HG03095 (cell line): ENCODE measurements around the gene CIDEC.
"Not testable (repeated sequence)": the region's sequence is repeated elsewhere in the genome, so short reads cannot be mapped to it uniquely, and the experiment has no call there.

ENCODE experiments used
- ATAC-seq: cut with Tn5 transposase; IDR thresholded peaks from one replicate; pipeline ENCODE4 v1.9.1; 2021; ENCODE audit warnings: moderate library complexity; ENCODE audit not compliant: unreplicated experiment

The CIDEC gene

GRCh38 chr3:9881441-9881840, 1.4 kb upstream of the CIDEC start:
- no peak for ATAC-seq

DNA sequence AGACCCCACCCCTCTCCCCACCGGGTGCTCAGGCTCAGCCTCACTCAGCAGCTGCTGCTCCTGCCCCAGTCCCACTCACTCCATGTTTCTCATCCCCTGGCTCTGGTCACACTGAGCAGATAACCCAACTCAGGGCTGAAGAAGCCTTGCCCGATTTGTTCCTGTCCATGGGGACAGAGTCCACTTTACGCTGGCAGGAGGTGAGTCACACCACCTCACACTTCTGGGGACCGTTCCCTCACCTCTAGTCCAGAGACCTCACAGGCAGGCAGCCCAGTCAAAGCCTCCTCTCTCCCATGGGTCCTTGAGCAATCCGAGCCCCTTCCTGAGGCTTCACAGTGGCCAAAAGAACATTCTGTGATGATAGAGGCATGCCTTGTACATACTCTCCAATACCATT, 1.4 kb downstream of the CIDEC start:
- ATAC-seq: no peak

DNA sequence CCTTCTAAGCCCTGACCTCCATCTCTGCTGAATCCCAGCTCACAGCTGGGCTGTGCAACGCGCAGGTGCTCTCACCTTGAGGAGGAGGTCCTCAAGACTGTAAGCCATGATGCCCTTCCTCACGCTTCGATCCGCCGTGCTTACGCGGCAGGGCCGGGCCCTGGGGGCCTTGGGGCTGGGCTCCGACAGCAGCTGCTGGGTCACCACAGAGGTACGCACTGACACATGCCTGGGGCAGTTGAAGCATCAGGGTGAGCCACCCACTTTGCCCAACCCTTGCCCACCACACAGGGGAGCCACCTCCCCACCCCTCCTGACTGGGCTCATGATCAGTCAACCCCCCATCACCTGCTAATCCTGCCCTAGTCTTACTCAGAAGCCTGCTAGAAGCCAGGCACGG, 3.1 kb downstream of the CIDEC start:
- no peak for ATAC-seq

- ATAC-seq: not testable (repeated sequence)
These were observed 3.8 kb downstream of the CIDEC start for GRCh38 chr3:9876255-9876654.

GRCh38 chr3:9875448-9875847, 4.6 kb downstream of the CIDEC start:
- ATAC-seq: no peak

DNA sequence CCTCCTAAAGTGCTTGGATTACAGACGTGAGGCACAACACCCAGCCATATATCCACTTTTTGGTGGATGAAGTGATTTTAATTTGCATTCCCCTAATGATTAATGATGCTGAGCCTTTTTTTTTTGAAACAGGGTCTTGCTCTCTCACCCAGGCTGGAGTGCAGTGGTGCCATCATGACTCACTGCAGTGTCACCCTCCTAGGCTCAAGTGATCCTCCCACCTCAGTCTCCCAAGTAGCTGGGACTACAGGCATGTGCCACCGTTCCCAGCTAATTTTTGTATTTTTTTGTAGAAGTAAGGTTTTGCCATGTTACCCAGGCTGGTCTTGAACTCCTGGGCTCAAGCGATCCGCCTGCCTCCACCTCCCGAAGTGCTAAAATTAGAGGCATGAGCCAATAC, 8.0 kb downstream of the CIDEC start:
- ATAC-seq: not testable (repeated sequence)

GRCh38 chr3:9870978-9871377, 9.1 kb downstream of the CIDEC start:
- no peak for ATAC-seq

- ATAC-seq: no peak
These were observed 10.1 kb downstream of the CIDEC start for GRCh38 chr3:9869955-9870354.

DNA sequence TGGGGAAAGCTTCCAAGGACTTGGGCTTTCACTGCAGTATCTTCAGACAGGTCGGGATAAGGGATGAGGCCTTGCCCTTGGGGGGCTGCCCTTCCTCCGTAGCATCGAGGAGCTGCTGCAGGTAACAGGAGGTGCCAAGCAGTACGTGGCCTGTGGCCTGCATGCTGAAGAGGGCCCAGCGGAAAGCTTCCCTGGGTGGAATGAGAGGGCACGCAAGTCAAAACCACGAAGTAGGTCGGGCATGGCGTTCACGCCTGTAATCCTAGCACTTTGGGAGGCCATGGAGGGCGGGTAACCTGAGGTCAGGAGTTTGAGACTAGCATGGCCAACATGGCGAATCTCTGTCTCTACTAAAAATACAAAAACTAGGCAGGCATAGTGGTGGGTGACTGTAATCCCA, 12.9 kb downstream of the CIDEC start:
- no peak for ATAC-seq

- ATAC-seq: no peak
These were observed 13.4 kb downstream of the CIDEC start for GRCh38 chr3:9866639-9867038.

GRCh38 chr3:9865125-9865637, 14.9 kb downstream of the CIDEC start:
- not testable (repeated sequence) for ATAC-seq

- no peak for ATAC-seq
These were observed 15.7 kb downstream of the CIDEC start for GRCh38 chr3:9864200-9864927.

DNA sequence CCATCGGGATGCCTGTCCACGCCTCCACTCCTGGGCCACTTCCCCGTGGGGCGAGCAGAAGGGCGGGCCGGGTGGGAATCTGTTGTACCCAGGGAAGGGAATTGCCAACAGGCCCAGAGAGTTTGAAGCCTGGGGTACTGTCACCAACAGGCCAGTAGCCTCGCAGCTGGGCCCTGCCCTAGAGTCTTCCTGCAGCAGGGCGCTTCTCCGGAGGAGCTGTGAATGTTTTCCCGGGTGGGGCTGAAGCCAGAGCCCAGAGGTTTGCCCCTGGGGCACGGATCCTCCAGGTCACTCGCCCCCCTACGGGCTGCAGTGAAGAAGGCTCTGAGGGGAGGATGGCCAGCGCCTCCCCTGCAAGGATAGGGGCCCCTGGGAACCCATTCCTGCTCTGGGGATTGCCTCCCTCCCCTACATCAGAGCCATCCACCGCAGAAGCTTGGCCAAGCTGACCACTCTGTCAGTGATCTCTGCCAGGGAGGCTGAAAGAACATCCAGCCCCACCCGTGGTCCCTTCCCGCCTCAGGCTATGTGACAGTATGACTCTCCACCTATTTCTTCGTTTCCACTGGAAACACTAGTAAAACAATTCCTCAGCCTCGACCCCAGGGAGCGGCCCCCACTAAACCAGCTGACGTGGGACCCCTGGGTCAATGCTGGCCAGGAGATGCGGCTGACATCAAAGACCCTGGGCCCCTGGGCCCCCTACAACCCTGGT, 16.8 kb downstream of the CIDEC start:
- no peak for ATAC-seq

DNA sequence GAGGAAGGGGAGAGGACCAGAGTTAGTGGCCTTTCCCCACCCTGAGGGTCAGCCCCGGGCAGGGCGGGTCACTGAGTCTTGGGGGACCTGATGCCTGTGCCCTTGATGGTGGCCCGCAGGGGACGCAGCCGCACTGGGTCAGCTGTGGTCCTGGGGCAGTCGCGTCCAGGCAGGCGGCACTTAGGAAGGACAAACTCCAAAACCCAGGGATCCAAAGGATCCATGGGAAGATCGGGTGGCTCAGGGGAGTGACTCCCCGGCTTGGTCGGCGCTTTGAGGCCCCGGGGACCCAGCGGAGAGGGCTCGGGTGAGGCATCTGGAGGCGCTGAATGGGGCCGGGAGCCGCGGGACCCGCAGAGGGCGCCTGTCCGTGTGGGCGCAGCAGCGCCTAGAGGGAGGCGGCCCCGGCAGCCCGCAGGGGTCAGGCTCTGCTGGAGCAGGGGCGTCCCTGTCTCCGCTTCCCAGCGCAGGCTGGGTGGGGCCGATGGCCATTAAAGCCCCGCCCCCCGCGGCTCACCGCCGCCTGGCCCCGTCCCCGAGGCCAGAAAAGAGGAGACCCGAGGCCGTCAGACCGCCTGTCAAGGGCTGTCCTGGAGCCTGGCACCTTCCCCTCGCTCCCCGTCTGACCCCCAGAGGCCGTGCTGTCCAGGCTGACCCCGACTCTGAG, 17.5 kb downstream of the CIDEC start:
- ATAC-seq: no peak

DNA sequence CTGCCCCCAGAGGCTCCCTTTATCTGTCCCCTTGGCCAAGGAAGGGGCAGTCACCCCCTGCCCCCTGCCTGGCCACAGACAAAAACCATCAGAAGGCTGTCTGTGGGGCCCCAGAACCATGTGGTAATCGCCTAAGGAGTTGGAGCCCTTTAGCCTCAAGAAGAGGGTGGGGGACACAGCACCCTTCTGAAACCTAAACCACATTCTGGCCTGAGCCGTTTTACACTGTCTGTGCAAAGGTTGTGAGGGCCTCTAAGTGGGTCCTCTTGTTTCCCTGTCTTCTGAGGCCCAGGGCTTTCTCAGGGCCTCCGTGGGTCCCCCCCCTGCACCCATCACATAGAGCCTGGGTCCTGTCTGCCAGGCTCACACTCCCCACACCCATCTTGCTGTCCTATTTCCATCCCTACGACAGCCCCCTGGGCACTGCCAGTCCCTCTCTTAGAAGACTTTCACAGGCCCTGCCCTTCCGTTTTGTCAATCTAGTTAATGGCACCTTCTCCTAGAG, 18.4 kb downstream of the CIDEC start:
- ATAC-seq: no peak

GRCh38 chr3:9861201-9861600, 18.9 kb downstream of the CIDEC start:
- ATAC-seq: no peak

DNA sequence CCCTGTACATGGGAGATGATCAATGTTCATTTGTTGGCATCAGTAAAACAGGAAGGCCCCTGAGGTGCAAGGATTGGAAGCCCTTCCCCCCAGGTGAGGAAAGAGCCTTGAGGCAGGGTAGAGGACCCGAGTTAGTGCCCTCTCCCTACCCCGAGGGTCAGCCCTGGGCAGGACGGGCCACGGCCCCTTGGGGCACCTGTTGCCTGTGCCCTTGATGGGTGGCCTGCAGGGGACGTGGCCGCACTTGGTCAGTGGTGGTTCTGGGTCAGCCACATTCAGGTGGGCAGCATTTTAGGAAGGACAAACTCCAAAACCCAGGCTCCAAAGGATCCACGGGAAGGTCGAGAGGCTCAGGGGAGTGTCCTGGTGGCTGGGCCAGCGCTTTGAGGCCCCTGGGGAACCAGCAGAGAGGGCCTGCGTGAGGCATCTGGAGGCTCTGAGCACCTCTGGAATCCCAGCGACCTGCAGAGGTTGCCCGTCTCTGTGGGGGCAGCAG, 20.5 kb downstream of the CIDEC start:
- no peak for ATAC-seq

- no peak for ATAC-seq
These were observed 24.5 kb downstream of the CIDEC start for GRCh38 chr3:9855594-9855993.

DNA sequence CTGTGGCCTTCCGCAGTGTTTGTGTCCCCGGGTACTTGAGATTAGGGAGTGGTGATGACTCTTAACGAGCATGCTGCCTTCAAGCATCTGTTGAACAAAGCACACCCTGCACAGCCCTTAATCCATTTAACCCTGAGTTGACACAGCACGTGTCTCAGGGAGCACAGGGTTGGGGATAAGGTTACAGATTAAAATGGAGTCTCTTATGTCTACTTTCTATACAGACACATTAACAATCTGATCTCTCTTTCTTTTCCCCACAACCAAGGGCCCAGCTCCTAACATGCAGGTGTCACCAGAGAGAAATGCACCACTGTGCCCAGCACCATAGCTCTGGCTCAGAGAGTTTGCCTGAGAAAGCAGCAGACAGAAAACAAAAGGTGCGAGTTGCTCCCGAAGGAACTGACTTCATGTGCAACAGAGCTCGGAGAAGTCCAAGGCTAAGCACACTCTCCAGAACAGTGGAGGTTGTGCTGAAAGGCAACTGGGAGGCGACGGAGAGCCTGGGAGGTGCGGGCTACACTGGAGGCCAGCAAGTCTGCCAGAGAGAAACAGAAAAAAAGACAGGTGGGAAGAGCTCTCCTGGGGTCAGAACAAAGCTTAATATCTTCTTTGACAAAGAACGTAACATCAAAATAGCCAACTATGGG, 25.6 kb downstream of the CIDEC start:
- not testable (repeated sequence) for ATAC-seq

DNA sequence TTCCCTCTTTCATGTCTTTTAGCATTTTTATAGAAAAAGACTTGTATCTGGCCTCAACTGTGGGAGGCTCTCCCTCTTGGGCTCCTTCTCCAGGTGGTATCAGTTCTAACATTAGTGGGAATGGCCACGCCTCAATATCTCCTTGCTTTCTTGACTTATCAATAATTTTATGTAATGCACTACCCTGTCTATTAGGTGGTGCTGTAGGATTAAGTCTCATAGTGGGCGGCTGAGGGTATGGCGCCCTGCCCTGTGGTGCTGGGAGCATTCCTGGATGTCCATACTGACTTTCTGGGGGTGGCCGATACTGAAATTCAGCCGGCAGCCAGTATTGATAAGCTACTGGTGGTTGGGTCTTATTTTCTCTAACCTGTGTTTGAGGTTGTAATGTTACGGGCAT, 27.5 kb downstream of the CIDEC start:
- ATAC-seq: no peak

DNA sequence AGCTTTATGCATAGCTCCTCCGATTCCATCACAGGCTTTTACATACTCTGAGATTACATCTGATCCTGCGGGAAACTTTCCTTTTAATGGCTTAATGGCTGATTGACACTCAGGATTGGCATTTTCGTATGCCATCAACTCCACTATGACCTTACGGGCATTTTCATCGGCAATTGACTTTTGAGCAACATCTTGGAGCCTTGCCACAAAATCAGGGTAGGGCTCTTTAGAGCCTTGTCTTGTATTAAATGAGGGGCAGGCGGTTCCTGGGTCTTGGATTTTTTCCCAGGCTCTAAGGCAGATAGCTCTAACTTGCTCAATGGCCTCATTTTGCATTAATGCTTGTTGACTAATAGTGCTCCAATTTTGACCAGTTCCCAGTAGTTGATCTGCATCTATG, 28.1 kb downstream of the CIDEC start:
- not testable (repeated sequence) for ATAC-seq
